Activated naive CD8-positive, alpha-beta T cell treated with anti-CD3 and anti-CD28 coated beads for 36 hours (primary cell): Measurements from ENCODE around the gene DGKZ. TPM values are rescaled to one million over a fixed set of nuclear protein-coding genes. Genes with fewer than 3 reads are reported as not detected.

Experiments used
- DNase-seq: peaks from one replicate; pipeline ENCODE4 v3.0.0; 2021
- H3K27ac Mint-ChIP-seq: one replicate; pipeline ENCODE4 v1.8.0; 2022; ENCODE audit warnings: mild to moderate bottlenecking, moderate library complexity, mixed read lengths
- H3K27me3 Mint-ChIP-seq: one replicate; pipeline ENCODE4 v1.8.0; 2022; ENCODE audit warnings: mild to moderate bottlenecking, mixed read lengths
- H3K36me3 Mint-ChIP-seq: one replicate; pipeline ENCODE4 v1.8.0; 2021; ENCODE audit warnings: mild to moderate bottlenecking, mixed read lengths
- H3K4me1 Mint-ChIP-seq: one replicate; pipeline ENCODE4 v1.8.0; 2021; ENCODE audit warnings: mixed read lengths
- H3K4me3 Mint-ChIP-seq: one replicate; pipeline ENCODE4 v1.8.0; 2022; ENCODE audit warnings: mild to moderate bottlenecking, moderate library complexity, mixed read lengths
- H3K9me3 Mint-ChIP-seq: one replicate; pipeline ENCODE4 v1.8.0; 2022; ENCODE audit warnings: mixed read lengths
- total RNA-seq, 2 experiments: library from RNA; stranded (reverse); gene quantifications; one replicate each; pipeline ENCODE4 v1.2.3, GENCODE V29; 2021

Gene DGKZ
- total RNA-seq, 2 experiments from 2014 or later: 100.0 to 101 TPM

DNA sequence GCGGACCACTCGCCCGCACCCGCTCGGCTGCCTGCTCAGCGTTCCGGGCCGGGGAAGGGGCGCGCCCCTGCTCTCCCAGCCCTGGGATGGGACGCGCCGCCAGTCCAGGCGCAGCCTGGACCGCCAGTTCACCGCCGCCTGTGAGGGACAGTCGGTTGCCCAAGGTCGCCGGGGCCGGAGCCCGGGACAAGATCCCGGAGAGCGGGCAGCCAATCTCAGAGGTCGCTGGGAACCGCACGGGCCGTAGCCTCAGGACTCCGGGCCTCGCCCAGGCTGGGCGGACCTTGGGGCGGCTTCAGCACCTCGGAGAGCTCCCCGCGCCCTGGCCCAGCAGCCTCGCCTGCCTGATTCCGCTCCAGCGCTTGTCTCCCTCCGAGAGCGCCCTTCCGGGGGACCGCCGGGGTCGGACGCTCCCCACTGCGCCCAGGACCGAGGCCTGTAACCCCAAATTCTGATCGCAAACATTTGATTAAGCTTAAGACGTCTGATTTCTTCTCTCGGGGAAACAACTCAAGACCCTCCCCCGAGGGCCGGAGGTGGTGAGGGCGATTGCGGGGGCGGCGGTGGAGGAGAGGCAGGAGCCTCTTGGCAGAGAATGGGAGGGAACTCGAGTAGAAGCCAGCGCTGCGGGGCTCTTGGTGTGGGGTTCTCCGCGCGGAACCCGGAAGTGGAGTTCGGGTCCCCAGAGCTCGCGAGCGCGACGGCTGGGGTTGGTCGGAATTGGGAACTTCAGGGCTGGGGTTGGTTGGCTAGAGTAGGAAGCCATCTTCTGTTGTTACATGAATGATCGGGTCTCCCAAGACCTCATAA, 45.4 kb downstream of the DGKZ start:
- Mint-ChIP-seq H3K9me3 (no peaks in the 10 kb centered on the region), H3K27me3 (peaks cover 47% of the 10 kb centered on the region), H3K4me1 (peaks cover 20% of the 10 kb centered on the region), H3K36me3 (peaks cover 7% of the 10 kb centered on the region), H3K27ac (peak overlapping the region; percentile 23), H3K4me3 (peak overlapping the region; percentile 68)
- DNase-seq: peak; percentile 84

DNA sequence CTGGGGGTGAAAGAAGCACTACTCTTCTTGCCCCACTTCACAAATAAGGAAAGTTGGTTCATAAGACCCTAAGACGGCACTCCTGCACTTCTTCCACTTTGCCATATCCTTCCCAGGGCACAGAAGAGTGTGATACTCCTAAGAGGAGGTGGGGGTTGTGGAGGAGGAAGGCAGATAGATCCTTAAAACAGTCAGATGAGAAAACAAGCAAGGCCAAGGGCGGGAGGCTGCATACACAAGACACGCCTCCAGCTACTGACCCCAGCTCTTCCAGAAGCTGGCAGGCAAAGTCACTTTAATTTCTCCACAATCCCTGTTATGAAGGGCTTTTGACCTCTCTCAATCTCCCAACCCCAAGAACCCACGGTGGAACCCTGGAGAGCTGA, 46.0 kb downstream of the DGKZ start:
- no peak for DNase-seq
- H3K27ac Mint-ChIP-seq: no peak overlapping the region
- H3K9me3 Mint-ChIP-seq: no peaks in the 10 kb centered on the region
- peak overlapping the region; percentile 68 for H3K4me3 Mint-ChIP-seq
- H3K36me3 Mint-ChIP-seq: peaks cover 7% of the 10 kb centered on the region
- H3K4me1 Mint-ChIP-seq: peaks cover 17% of the 10 kb centered on the region
- H3K27me3 Mint-ChIP-seq: peaks cover 41% of the 10 kb centered on the region

DNA sequence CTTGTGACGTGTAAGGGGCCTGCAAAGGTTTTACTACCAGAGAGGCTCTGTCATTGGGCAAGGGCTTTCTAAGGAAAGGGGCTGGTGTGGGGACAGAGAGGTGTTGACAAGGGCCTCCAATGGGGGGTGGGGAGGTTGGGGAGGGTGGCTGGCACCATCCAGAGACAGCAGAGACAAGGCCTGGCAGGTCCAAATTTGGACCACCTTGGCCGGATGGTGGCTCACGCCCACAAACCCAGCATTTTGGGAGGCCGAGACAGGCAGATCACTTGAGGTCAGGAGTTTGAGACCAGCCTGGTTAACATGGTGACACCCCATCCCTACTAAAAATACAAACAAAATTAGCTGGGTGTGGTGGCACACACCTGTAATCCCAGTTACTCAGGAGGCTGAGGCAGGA, 46.5 kb downstream of the DGKZ start:
- H3K4me1 Mint-ChIP-seq: peaks cover 15% of the 10 kb centered on the region
- H3K4me3 Mint-ChIP-seq: no peak overlapping the region
- H3K27me3 Mint-ChIP-seq: peaks cover 35% of the 10 kb centered on the region
- peaks cover 7% of the 10 kb centered on the region for H3K36me3 Mint-ChIP-seq
- no peaks in the 10 kb centered on the region for H3K9me3 Mint-ChIP-seq
- no peak for DNase-seq
- no peak overlapping the region for H3K27ac Mint-ChIP-seq

DNA sequence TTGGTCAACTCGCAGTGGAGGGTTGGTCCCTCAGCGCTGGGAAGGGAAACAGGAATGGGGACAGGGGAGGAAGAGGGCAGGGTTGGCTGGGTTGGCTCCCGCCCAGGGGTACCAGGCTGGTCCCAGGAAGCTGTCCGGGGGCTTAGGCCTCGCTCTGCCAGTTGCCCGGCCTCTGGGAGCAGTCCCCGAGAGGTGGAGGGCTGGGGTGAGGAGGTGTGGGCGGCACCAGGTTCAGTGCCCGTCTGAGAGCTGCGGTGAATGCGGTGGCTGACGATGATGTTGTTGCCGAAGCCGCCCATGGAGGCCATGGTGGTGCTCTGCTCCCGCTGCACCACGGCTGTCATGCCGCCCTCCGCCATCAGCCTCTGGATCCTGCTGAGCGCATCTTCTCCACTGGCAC, 50.3 kb downstream of the DGKZ start:
- Mint-ChIP-seq H3K36me3 (peaks cover 7% of the 10 kb centered on the region), H3K4me3 (no peak overlapping the region), H3K27me3 (peaks cover 12% of the 10 kb centered on the region), H3K4me1 (peaks cover 7% of the 10 kb centered on the region), H3K9me3 (no peaks in the 10 kb centered on the region), H3K27ac (no peak overlapping the region)
- no peak for DNase-seq

DNA sequence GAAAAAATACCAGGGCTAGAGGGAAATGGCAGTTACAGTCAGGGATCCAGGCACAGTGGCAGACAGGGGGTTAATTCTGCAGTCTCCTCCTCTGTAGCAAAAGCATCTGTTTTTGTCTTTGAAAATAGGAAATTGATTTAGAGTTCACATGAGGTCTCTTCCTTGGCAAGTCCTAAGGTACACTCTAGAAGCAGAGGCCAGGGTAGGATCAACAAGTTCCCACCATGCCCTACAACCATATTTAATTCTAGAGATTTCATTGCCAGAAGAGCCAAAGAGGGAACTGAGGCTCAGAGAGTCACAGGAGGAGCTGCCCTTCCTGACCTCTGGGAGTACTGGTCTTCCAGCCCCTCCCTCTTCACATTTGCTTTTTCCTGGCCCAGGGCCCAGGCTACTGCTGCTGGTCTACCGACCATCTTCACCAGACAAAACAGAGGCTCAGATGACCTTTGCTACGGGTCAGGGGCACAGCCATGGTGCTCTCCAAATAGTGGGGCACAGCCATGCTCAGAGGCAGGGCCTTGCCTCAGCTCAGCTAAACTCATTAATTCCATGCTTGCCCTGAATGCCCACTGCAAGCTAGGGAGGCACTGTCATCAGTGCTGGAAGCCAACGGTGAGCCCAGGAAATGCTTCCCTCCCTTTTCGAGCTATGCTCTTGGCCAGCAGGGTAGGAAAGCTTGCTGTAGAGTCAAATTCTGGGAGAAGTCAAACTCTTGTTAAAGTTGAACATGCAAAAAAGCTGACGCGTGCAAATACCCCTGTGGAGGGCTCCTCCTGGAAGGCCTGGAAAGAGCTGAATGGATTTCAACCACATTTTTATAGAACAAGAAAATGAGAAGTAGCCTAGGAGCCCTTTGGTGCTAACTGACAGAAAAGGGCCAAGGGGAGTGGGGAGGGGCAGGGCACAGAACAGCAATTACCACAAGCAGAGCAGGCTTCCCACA, 56.0 kb downstream of the DGKZ start:
- H3K36me3 Mint-ChIP-seq: peaks cover 4% of the 10 kb centered on the region
- H3K4me3 Mint-ChIP-seq: no peak overlapping the region
- no peaks in the 10 kb centered on the region for H3K9me3 Mint-ChIP-seq
- no peaks in the 10 kb centered on the region for H3K27me3 Mint-ChIP-seq
- no peak for DNase-seq
- no peaks in the 10 kb centered on the region for H3K4me1 Mint-ChIP-seq
- no peak overlapping the region for H3K27ac Mint-ChIP-seq

DNA sequence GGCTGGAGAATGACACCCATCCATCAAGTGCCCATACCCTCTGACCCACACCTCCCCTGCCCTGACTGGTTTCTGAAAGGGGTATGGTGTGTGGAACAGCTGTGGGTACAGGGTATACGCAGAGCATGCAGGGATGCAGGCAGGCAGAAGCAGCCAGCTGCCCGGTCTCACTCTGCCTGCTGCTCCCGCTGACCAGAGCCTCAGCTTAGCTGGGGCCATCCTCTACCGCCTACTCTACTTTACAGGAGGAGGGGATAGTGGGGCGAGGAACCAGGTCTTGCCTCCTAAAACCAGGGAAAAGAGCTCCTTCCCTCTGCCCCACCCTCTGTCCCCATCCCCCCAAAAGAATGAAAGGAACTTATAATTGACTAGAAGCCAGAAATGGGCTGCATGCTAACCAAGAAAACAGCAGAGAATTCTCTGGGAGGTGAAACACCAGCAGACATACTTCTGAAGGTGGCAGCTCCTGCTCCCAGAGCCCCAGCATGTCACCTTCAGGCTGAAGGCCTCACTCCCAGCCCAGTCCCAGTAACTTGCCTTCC, 57.3 kb downstream of the DGKZ start:
- Mint-ChIP-seq H3K4me1 (no peaks in the 10 kb centered on the region), H3K27me3 (no peaks in the 10 kb centered on the region), H3K27ac (no peak overlapping the region), H3K4me3 (no peak overlapping the region), H3K9me3 (no peaks in the 10 kb centered on the region), H3K36me3 (peaks cover 4% of the 10 kb centered on the region)
- no peak for DNase-seq

DNA sequence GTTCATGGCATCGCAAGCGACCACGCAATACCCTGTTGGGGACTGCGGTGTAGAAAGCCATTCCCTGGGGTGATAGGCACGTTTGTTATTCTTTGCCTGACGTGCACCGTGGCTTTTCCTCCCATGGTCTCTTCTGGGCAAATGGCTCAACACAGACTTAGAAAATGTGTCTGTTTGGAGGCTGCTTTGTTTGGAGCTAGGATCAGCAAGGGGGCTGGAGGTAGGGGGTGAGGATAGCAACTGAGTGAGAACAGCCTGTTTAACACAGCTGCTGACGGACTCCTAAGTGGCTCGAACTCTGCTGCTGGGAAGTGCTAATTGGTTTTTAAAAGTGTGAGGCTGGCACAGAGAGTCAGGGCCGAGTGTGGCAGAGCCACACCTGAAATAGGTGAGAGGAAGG, 60.4 kb downstream of the DGKZ start:
- Mint-ChIP-seq H3K4me1 (no peaks in the 10 kb centered on the region), H3K4me3 (no peak overlapping the region), H3K9me3 (no peaks in the 10 kb centered on the region), H3K27ac (no peak overlapping the region), H3K36me3 (peaks cover 8% of the 10 kb centered on the region), H3K27me3 (no peaks in the 10 kb centered on the region)
- no peak for DNase-seq

DNA sequence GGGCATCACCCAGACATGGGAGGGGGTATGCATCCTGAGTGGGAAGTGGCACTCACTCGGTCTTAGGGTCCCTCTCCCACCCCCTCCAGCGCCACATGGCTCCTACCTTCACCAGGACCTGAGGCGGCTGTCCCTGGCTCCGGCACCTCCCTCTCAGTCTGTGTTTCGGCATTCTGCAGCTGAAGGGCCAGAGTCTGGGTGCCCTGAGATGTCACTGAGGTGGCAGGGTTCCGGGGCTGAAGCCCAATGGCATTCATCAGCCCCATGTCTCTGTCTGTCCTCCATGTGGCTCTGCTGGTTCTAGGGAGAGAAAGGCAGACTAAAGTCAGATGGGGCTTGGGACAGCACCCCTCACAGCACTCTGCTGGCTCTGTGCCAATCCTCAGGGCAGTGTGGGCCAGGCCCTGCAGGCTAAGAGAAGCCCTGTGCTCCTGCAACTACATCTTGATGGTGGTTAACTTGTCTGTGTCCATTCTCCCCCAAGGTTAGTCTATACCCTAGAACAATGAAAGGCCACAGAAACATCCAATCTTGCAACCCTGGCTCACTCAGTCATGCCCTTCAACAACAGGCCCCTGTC, 61.2 kb downstream of the DGKZ start:
- DNase-seq: no peak

DNA sequence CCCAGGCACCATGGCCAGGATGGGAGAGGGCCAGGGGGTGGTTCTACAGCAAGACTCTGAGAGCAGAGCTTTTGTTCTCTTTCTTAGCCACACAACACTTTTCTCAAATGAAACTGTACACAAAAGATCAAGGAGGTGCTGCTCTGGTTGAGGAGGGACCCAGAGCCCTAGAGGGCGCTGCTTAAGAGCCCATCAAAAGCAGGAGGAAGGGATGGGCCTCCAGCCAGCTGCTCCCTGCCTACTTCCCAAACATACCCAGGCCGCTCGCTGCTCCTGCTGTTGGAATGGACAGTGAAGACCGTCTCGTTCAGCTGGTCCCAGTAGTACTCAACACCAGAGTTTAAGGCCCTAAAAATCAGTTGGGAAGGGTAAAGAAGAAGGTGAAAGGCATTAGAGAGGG, 62.8 kb downstream of the DGKZ start:
- H3K27me3 Mint-ChIP-seq: no peaks in the 10 kb centered on the region
- no peak overlapping the region for H3K27ac Mint-ChIP-seq
- H3K4me3 Mint-ChIP-seq: no peak overlapping the region
- peaks cover 17% of the 10 kb centered on the region for H3K36me3 Mint-ChIP-seq
- H3K4me1 Mint-ChIP-seq: peaks cover 14% of the 10 kb centered on the region
- no peak for DNase-seq
- no peaks in the 10 kb centered on the region for H3K9me3 Mint-ChIP-seq

More for the DNA sequence above, 61.2 kb downstream of the DGKZ start:
- Mint-ChIP-seq H3K27ac (no peak overlapping the region), H3K27me3 (no peaks in the 10 kb centered on the region), H3K36me3 (peaks cover 6% of the 10 kb centered on the region), H3K4me1 (no peaks in the 10 kb centered on the region), H3K9me3 (no peaks in the 10 kb centered on the region), H3K4me3 (no peak overlapping the region)

DNA sequence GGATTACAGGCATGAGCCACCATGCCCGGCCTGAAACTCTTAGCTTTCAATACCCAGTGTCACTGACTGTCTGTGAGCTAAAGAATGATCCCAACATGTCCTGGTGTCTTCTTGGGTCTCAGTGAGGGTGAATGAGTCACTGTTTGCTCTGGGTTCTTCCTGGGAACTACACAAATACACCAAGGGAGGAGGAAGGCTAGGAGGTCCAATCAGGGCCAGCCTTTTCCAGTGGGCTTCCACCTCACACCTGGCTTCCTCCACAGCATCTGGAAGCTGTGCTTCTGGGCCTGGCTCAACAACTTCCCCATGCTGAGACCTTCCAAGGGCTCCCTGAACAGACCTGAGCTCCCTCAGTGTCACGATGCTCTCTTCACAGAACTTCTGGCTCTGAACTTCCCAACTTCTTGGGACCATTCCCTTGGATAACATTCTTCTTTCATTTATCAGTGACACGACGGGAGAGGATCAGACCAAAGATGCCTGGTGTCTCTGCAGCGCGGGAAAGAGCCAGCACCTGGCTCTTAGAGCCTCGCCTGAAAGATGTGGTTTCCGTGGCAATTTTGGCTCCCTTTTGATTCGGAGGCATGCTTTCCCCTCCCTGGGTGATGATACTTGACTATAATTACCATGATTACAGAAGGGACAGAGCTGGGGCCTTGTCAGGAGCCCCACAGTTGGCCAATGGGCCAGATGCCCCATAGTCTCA, 66.7 kb downstream of the DGKZ start:
- H3K4me3 Mint-ChIP-seq: no peak overlapping the region
- H3K4me1 Mint-ChIP-seq: peaks cover 28% of the 10 kb centered on the region
- DNase-seq: no peak
- peaks cover 26% of the 10 kb centered on the region for H3K36me3 Mint-ChIP-seq
- no peak overlapping the region for H3K27ac Mint-ChIP-seq
- H3K27me3 Mint-ChIP-seq: no peaks in the 10 kb centered on the region
- no peaks in the 10 kb centered on the region for H3K9me3 Mint-ChIP-seq

DNA sequence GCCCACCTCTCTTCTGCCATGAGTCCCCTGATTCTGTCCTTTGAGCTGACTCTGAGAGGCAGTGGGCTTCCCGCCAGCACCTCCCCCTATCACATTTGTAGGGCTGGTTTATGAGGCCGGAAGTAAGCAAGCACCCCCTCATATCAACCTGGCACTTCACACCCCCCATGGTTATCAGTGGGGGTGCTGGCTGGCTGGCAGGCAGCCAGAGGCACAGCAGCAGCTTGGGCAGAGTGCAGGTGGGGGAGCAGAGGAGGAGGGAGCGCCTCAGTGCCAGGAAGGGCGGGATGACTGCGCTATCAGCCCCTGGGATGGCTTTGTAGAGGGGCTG, 67.2 kb downstream of the DGKZ start:
- no peak overlapping the region for H3K27ac Mint-ChIP-seq
- H3K4me1 Mint-ChIP-seq: peaks cover 28% of the 10 kb centered on the region
- no peak for DNase-seq
- no peaks in the 10 kb centered on the region for H3K27me3 Mint-ChIP-seq
- peaks cover 26% of the 10 kb centered on the region for H3K36me3 Mint-ChIP-seq
- H3K4me3 Mint-ChIP-seq: no peak overlapping the region
- H3K9me3 Mint-ChIP-seq: no peaks in the 10 kb centered on the region

DNA sequence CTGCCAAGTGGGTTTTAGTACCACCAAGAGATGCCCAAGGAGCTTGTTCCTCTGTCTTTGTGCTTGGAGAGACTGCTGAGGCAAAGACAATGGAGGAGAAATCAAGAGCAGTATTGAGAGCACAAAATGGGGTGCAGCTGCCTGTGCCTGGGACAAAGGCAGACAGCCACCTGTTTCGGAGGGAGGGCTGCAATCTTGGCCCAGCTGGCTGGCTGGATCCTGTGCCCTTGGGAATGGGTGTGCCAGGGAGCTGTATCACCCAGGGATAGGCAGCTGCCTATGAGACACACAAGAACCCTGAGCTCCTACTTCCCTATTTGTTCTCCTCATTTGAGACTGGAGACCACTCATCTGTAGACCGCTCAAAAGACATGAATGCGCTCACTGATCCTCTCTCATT, 67.6 kb downstream of the DGKZ start:
- Mint-ChIP-seq H3K36me3 (peaks cover 23% of the 10 kb centered on the region), H3K4me1 (peaks cover 28% of the 10 kb centered on the region), H3K9me3 (no peaks in the 10 kb centered on the region), H3K4me3 (no peak overlapping the region), H3K27me3 (no peaks in the 10 kb centered on the region), H3K27ac (no peak overlapping the region)
- DNase-seq: no peak

DNA sequence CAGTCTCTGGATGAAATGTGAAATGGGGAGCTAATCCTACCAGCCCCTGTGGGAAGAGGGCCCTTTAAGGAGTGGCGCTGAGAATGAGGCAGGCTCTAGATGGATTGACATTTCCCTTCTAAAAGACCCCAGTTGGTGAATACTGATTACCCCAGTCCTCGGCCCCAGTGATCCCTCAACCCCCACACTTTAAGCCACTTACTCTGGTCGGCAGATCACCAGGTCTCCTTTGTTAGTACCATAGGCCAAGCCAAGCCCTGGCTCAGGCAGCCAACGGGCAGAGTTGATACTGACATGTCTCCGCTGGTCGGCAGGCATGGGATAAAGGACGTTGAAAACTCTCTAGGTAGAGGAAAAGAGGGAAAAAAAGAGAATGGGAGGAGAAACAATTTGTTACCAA, 70.4 kb downstream of the DGKZ start:
- H3K9me3 Mint-ChIP-seq: no peaks in the 10 kb centered on the region
- peaks cover 35% of the 10 kb centered on the region for H3K4me1 Mint-ChIP-seq
- no peaks in the 10 kb centered on the region for H3K27me3 Mint-ChIP-seq
- no peak overlapping the region for H3K4me3 Mint-ChIP-seq
- DNase-seq: no peak
- H3K36me3 Mint-ChIP-seq: peaks cover 33% of the 10 kb centered on the region
- no peak overlapping the region for H3K27ac Mint-ChIP-seq

DNA sequence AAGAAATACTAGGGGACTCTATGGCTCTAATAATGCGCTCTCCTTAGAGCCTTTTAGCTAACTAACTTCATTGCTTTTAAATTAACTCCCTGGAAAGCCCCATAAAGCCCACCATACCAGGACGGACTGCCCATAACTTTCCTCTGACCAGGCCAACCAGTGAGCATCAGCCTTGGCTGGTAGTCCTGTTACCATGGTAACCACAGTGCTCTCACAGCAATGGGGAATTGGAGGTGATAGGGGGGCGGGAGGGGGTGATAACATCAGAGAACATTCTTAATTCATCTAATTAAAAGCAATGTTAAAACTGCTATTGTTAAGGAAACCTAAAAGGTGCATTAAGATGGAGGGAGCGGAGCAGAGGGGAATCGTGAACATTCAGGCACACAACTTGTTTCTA, 71.5 kb downstream of the DGKZ start:
- peaks cover 34% of the 10 kb centered on the region for H3K4me1 Mint-ChIP-seq
- H3K27ac Mint-ChIP-seq: no peak overlapping the region
- H3K4me3 Mint-ChIP-seq: no peak overlapping the region
- DNase-seq: no peak
- no peaks in the 10 kb centered on the region for H3K27me3 Mint-ChIP-seq
- H3K9me3 Mint-ChIP-seq: no peaks in the 10 kb centered on the region
- peaks cover 32% of the 10 kb centered on the region for H3K36me3 Mint-ChIP-seq

DNA sequence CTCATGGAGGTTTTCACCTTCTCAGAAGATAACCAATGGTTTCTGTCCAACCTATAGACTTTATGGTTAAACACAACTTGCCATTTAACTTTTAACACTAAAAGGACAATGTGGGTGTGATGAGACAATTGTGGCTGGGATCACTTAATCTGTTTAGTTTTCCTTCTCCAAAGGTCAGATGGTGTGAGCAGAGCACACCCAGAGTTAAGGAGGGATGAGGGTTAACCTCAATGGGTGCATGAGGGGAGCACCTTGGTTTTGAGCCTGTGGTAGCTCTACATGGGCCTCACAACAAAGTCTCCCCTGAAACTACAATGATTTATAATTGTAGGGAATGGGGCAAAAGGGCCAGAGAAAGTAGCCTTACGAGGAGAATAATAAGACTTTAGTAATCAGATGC, 73.2 kb downstream of the DGKZ start:
- Mint-ChIP-seq H3K9me3 (no peaks in the 10 kb centered on the region), H3K27ac (no peak overlapping the region), H3K36me3 (peaks cover 20% of the 10 kb centered on the region), H3K4me3 (no peak overlapping the region), H3K4me1 (peaks cover 16% of the 10 kb centered on the region), H3K27me3 (no peaks in the 10 kb centered on the region)
- no peak for DNase-seq
